H1 (cell line): ENCODE results near the gene DNMT3L. TPM values are rescaled to one million over a fixed set of nuclear protein-coding genes. Genes with fewer than 3 reads are reported as not detected.

ENCODE experiments used
- CTCF ChIA-PET: fragments of 300-600 bp; sonication (Branson Sonifier 250); formaldehyde crosslinking; loops from one replicate; lab custom pipeline; 2021; ENCODE audit not compliant: partially characterized antibody; lab: Charles Lee
- POLR2A ChIA-PET: fragments of 300-600 bp; sonication (Branson Sonifier 250); formaldehyde crosslinking; loops from one replicate; lab custom pipeline; 2021; ENCODE audit warnings: inconsistent platforms; ENCODE audit not compliant: partially characterized antibody; lab: Charles Lee
- DNase-seq, 2 experiments: peaks; one replicate each; pipeline versions ENCODE4 v3.0.0 to v3.0.0-alpha.2; 2010 to 2022; ENCODE audit warnings: low spot score in 2 of 2, low read depth in 1 of 2, mixed read lengths in 1 of 2
- FAIRE-seq: peaks from 2 replicates; lab custom pipeline; 2011; peaks lifted over from hg19 to GRCh38; lab: Jason Lieb, UNC
- H2AFZ ChIP-seq: 2 replicates; pipeline ENCODE4 v1.8.1; 2012; ENCODE audit warnings: low read length, inconsistent platforms
- H2AK5ac ChIP-seq: 2 replicates; pipeline ENCODE4 v1.6.1; 2013; ENCODE audit warnings: low read depth, low read length
- H2BK120ac ChIP-seq: replicated peaks from 2 replicates; pipeline ENCODE3; 2013; ENCODE audit warnings: low read depth, low read length, inconsistent platforms
- H2BK12ac ChIP-seq: 2 replicates; pipeline ENCODE4 v1.6.1; 2013; ENCODE audit warnings: low read depth, low read length
- H2BK15ac ChIP-seq: 2 replicates; pipeline ENCODE4 v1.6.1; 2013; ENCODE audit warnings: low read length
- H2BK20ac ChIP-seq: 2 replicates; pipeline ENCODE4 v1.6.1; 2013; ENCODE audit warnings: low read length
- H2BK5ac ChIP-seq: 2 replicates; pipeline ENCODE4 v1.6.1; 2013; ENCODE audit warnings: low read depth, low read length
- H3K14ac ChIP-seq: 2 replicates; pipeline ENCODE4 v1.6.1; 2013; ENCODE audit warnings: inconsistent platforms; ENCODE audit not compliant: insufficient read length
- H3K18ac ChIP-seq: 2 replicates; pipeline ENCODE4 v1.6.1; 2013; ENCODE audit warnings: low read length; ENCODE audit errors: extremely low read depth
- H3K23ac ChIP-seq: 2 replicates; pipeline ENCODE4 v1.6.1; 2013; ENCODE audit warnings: inconsistent platforms; ENCODE audit not compliant: insufficient read length
- H3K23me2 ChIP-seq: 2 replicates; pipeline ENCODE4 v1.6.1; 2013; ENCODE audit warnings: low read depth, low read length
- H3K27ac ChIP-seq: 2 replicates; pipeline ENCODE4 v1.6.1; 2011; ENCODE audit warnings: low read depth, low read length, inconsistent platforms
- H3K27me3 ChIP-seq, 4 experiments: replicated peaks in 1 of 4; 1 replicate in 1 of 4; 2 replicates in 3 of 4; pipeline versions ENCODE4 v1.6.1 to v1.8.1; 2011 to 2013; ENCODE audit warnings: low read length in 3 of 4, mild to moderate bottlenecking in 3 of 4, inconsistent platforms in 2 of 4, mixed read lengths in 2 of 4, moderate library complexity in 1 of 4; ENCODE audit not compliant: control insufficient read depth in 3 of 4, insufficient read depth in 3 of 4; ENCODE audit errors: extremely low read depth in 1 of 4
- H3K36me3 ChIP-seq, 4 experiments: 2 replicates each; pipeline versions ENCODE4 v1.6.1 to v1.8.1; 2011 to 2013; ENCODE audit warnings: mild to moderate bottlenecking in 4 of 4, low read length in 3 of 4, moderate library complexity in 2 of 4, control low read depth in 1 of 4, inconsistent platforms in 1 of 4; ENCODE audit not compliant: insufficient read depth in 4 of 4, control insufficient read depth in 2 of 4
- H3K4ac ChIP-seq: replicated peaks from 2 replicates; pipeline ENCODE3; 2013; ENCODE audit warnings: low read length, low read depth, mixed read lengths, inconsistent platforms; ENCODE audit not compliant: insufficient read length
- H3K4me1 ChIP-seq, 4 experiments: replicated peaks in 1 of 4; 1 replicate in 1 of 4; 2 replicates in 3 of 4; pipeline versions ENCODE4 v1.6.1 to v1.8.1; 2011 to 2013; ENCODE audit warnings: low read length in 3 of 4, inconsistent platforms in 2 of 4, mixed read lengths in 1 of 4; ENCODE audit not compliant: insufficient read depth in 4 of 4, control insufficient read depth in 3 of 4
- H3K4me2 ChIP-seq, 2 experiments: 2 replicates each; pipeline versions ENCODE4 v1.6.1 to v1.8.1; 2011 to 2013; ENCODE audit warnings: low read depth in 2 of 2, low read length in 2 of 2, control low read depth in 1 of 2, inconsistent platforms in 1 of 2, mild to moderate bottlenecking in 1 of 2; ENCODE audit not compliant: insufficient read depth in 1 of 2
- H3K4me3 ChIP-seq, 4 experiments: fragments of 200-600, 300-600 bp in 1 of 4; sonication (generic), shearing (Covaris generic), sonication (Bioruptor Twin) in 1 of 4; 2 replicates each; pipeline versions ENCODE4 v1.5.1 to v1.8.1; 2011 to 2016; ENCODE audit warnings: low read length in 4 of 4, low read depth in 3 of 4, control low read depth in 2 of 4, inconsistent platforms in 2 of 4, mild to moderate bottlenecking in 2 of 4, mixed read lengths in 1 of 4, moderate library complexity in 1 of 4; ENCODE audit not compliant: insufficient read depth in 2 of 4; ENCODE audit errors: extremely low read depth in 1 of 4
- H3K56ac ChIP-seq: replicated peaks from 2 replicates; pipeline ENCODE3; 2013; ENCODE audit warnings: low read depth, mild to moderate bottlenecking, mixed read lengths, low read length, inconsistent platforms; ENCODE audit not compliant: insufficient read length
- H3K79me1 ChIP-seq: 2 replicates; pipeline ENCODE4 v1.6.1; 2013; ENCODE audit warnings: low read depth, low read length, control low read depth
- H3K79me2 ChIP-seq, 2 experiments: 2 replicates each; pipeline versions ENCODE4 v1.6.1 to v1.8.1; 2012 to 2013; ENCODE audit warnings: low read length in 2 of 2, mild to moderate bottlenecking in 2 of 2, inconsistent platforms in 1 of 2; ENCODE audit not compliant: insufficient read depth in 2 of 2, control insufficient read depth in 1 of 2
- H3K9ac ChIP-seq, 4 experiments: replicated peaks in 1 of 4; 1 replicate in 1 of 4; 2 replicates in 3 of 4; pipeline versions ENCODE4 v1.6.1 to v1.8.1; 2011 to 2013; ENCODE audit warnings: low read depth in 3 of 4, low read length in 3 of 4, control low read depth in 2 of 4, mild to moderate bottlenecking in 2 of 4, moderate library complexity in 2 of 4, inconsistent platforms in 1 of 4; ENCODE audit errors: extremely low read depth in 1 of 4
- H3K9me3 ChIP-seq, 2 experiments: 2 replicates each; pipeline versions ENCODE4 v1.6.1 to v1.8.1; 2012 to 2013; ENCODE audit warnings: mild to moderate bottlenecking in 2 of 2, moderate library complexity in 2 of 2, control low read depth in 1 of 2, inconsistent platforms in 1 of 2, low read depth in 1 of 2, low read length in 1 of 2, mixed read lengths in 1 of 2; ENCODE audit not compliant: insufficient read depth in 2 of 2
- H4K20me1 ChIP-seq, 2 experiments: replicated peaks in 1 of 2; 2 replicates each; pipeline versions ENCODE3 to v1.8.1; 2011 to 2013; ENCODE audit warnings: inconsistent platforms in 2 of 2, low read length in 2 of 2, mild to moderate bottlenecking in 1 of 2; ENCODE audit not compliant: insufficient read depth in 2 of 2, control insufficient read depth in 1 of 2
- H4K5ac ChIP-seq: 2 replicates; pipeline ENCODE4 v1.6.1; 2013; ENCODE audit warnings: low read length, low read depth, mixed read lengths, inconsistent platforms; ENCODE audit not compliant: insufficient read length
- H4K8ac ChIP-seq: 2 replicates; pipeline ENCODE4 v1.8.0; 2013; ENCODE audit warnings: mild to moderate bottlenecking, moderate library complexity, low read length, inconsistent platforms; ENCODE audit not compliant: insufficient read depth; ENCODE audit errors: extremely low read depth
- H4K91ac ChIP-seq: replicated peaks from 2 replicates; pipeline ENCODE3; 2013; ENCODE audit warnings: low read length, mixed read lengths, inconsistent platforms; ENCODE audit not compliant: insufficient read length
- ASH2L ChIP-seq: fragments of 200-600, 300-600 bp; sonication (generic); IDR thresholded peaks from one replicate; pipeline ENCODE4 v1.7.1; 2017; ENCODE audit warnings: low read length
- WGBS, 2 experiments: shearing (Covaris generic) in 1 of 2; methylation state at CpG; one replicate each; pipeline versions ENCODE4 v1.1.6 to v1.1.7; 2013 to 2015; ENCODE audit warnings: low lambda C conversion rate in 2 of 2, mixed read lengths in 2 of 2, inconsistent platforms in 1 of 2, low coverage in 1 of 2, missing lambda C conversion rate in 1 of 2; ENCODE audit not compliant: insufficient replicate concordance in 2 of 2, insufficient coverage in 1 of 2, insufficient read length in 1 of 2; ENCODE audit errors: extremely low coverage in 1 of 2, missing lambda C conversion rate in 1 of 2; 5-methylcytosine and 5-hydroxymethylcytosine counted together
- polyA plus RNA-seq, 7 experiments: library from polyadenylated mRNA; depleted of rRNA in 3 of 7; stranded (reverse) in 5 of 7; unstranded in 2 of 7; fragments of >200 nt in 5 of 7; fragments of 200-250 nt in 2 of 7; gene quantifications; 1 replicate in 5 of 7; 2 replicates in 1 of 7; 4 replicates in 1 of 7; pipeline versions ENCODE4 v1.2.1 to v1.2.3, GENCODE V29; 2011 to 2013; ENCODE audit warnings: missing spikeins in 2 of 7, mixed read lengths in 2 of 7
- total RNA-seq: library from RNA; stranded (reverse); fragmentation: NEBNext Ultra II Directional; extraction: Animal tissue kit (Norgen Biotek cat#: 25700); gene quantifications from 2 replicates; pipeline ENCODE4 v1.2.1, GENCODE V29; 2021

The DNMT3L gene
- total and polyA plus RNA-seq, 2 of the 8 experiments (the other 6 are each of a cell fraction or from before 2014, with no cell fraction given) = 0.06 TPM; not detected in 1

- no peak overlapping the region for H3K4me2 ChIP-seq
- H3K9me3 ChIP-seq = no peaks in the 10 kb centered on the region
- CTCF ChIA-PET = interaction anchor here (3.5 kb wide), 1 partner anchor 16 kb away, joined by 12 read pairs; no protein-coding TSS in a partner anchor
These were observed 20.1 kb upstream of the DNMT3L start for GRCh38 chr21:44281801-44282200.

More at GRCh38 chr21:44281801-44282200, 20.1 kb upstream of the DNMT3L start:
- no peaks in the 10 kb centered on the region for H3K79me2 ChIP-seq
- 0 out of 2 replicates have a peak overlapping the region, but pooled peaks have one; percentile 17 for H2BK12ac ChIP-seq
- no peak for TF ChIP-seq ASH2L
- no peak overlapping the region for H3K9ac ChIP-seq
- H3K23me2 ChIP-seq = no peaks in the 10 kb centered on the region; the same call in 1 of the 2 replicates
- no peaks in the 10 kb centered on the region for H3K79me1 ChIP-seq
- POLR2A ChIA-PET = interaction anchor here (0.6 kb wide), 1 partner anchor 13 kb away, joined by 3 read pairs; no protein-coding TSS in a partner anchor
- no peak overlapping the region for H3K4me3 ChIP-seq
- no peak for DNase-seq
- no peak overlapping the region for H3K14ac ChIP-seq
- H2BK20ac ChIP-seq = no peak overlapping the region
- H4K20me1 ChIP-seq = no peaks in the 10 kb centered on the region
- H4K5ac ChIP-seq = no peak overlapping the region
- H3K27me3 ChIP-seq = peaks cover 0 to 27% (median 17%) of the 10 kb centered on the region in 4 experiments; a peak in 5 of 7 replicates
- no peak overlapping the region for H3K27ac ChIP-seq
- H3K4me1 ChIP-seq = peaks cover 0 to 23% (median 15%) of the 10 kb centered on the region in 4 experiments; a peak in 6 of 7 replicates
- no peak overlapping the region for H2AK5ac ChIP-seq
- 93% methylated on average over 9 of the region's 9 CpGs; no CpG with 5 or more reads in 1 of the 2 experiments for WGBS, 2 experiments
- H2BK15ac ChIP-seq = peak overlapping the region; percentile 10; the same call in 1 of the 2 replicates
- no peak for FAIRE-seq
- no peak overlapping the region for H2BK120ac ChIP-seq
- H3K56ac ChIP-seq = no peak overlapping the region
- no peaks in the 10 kb centered on the region for H3K36me3 ChIP-seq
- H3K23ac ChIP-seq = no peak overlapping the region
- H2AFZ ChIP-seq = no peak overlapping the region
- no peak overlapping the region for H3K18ac ChIP-seq
- H2BK5ac ChIP-seq = no peak overlapping the region
- H4K91ac ChIP-seq = no peak overlapping the region
- H4K8ac ChIP-seq = no peak overlapping the region
- H3K4ac ChIP-seq = no peak overlapping the region
